Tibial artery (tissue), 4 donors: ENCODE measurements around the gene GDF15.

ENCODE experiments used
- DNase-seq, 2 donors: peaks; one replicate each; pipeline ENCODE4 v3.0.0-alpha.2; 2019
- H3K27ac ChIP-seq, 2 donors: fragments of 200-600 bp; sonication (generic) in 1 of 2; 1 replicate in 1 of 2; 2 replicates in 1 of 2; pipeline ENCODE4 v1.5.1; 2018 to 2019; ENCODE audit warnings: mild to moderate bottlenecking in 1 of 2
- H3K27me3 ChIP-seq, 2 donors: fragments of 200-600 bp; sonication (generic) in 1 of 2; one replicate each; pipeline versions ENCODE4 v1.5.1 to v1.6.0; 2016 to 2019
- H3K36me3 ChIP-seq, 3 donors: fragments of 200-600 bp; sonication (generic) in 2 of 3; one replicate each; pipeline ENCODE4 v1.5.1; 2016 to 2019; ENCODE audit warnings: mild to moderate bottlenecking in 2 of 3
- H3K4me1 ChIP-seq, 4 donors: fragments of 200-600 bp; sonication (generic) in 2 of 4; 1 replicate in 3 of 4; 2 replicates in 1 of 4; pipeline ENCODE4 v1.5.1; 2016 to 2019
- H3K4me3 ChIP-seq, 2 donors: fragments of 200-600 bp; sonication (generic) in 1 of 2; 1 replicate in 1 of 2; 2 replicates in 1 of 2; pipeline ENCODE4 v1.5.1; 2018 to 2019; ENCODE audit warnings: mild to moderate bottlenecking in 2 of 2
- H3K9me3 ChIP-seq, 3 donors: fragments of 200-600 bp; sonication (generic) in 1 of 3; one replicate each; pipeline ENCODE4 v1.5.1; 2016 to 2019
- CTCF ChIP-seq, 2 experiments: fragments of 200-600 bp in 1 of 2; fragments of 450-650 bp in 1 of 2; IDR thresholded peaks; one replicate each; pipeline ENCODE4 v1.5.1; 2017 to 2019; ENCODE audit warnings: antibody characterized with exemption in 2 of 2, mild to moderate bottlenecking in 1 of 2, moderate library complexity in 1 of 2
- intact Hi-C: fragments of 100-400 bp; cut with DNase I; formaldehyde crosslinking; loops from one replicate; pipeline ENCODE4 v1.15.0; 2023; ENCODE audit warnings: low total_unique reads

The GDF15 gene

GRCh38 chr19:18366021-18366435 lies 19.9 kb upstream of the GDF15 start:
- intact Hi-C loops, result no loop called here

GRCh38 chr19:18368504-18369222 lies 17.3 kb upstream of the GDF15 start:
- H3K9me3 ChIP-seq, result no peaks in the 10 kb centered on the region
- peaks cover 0 to 20% (median 10%) of the 10 kb centered on the region in 4 donors for H3K4me1 ChIP-seq
- peaks cover 0 to under 1% (median under 1%) of the 10 kb centered on the region in 3 donors for H3K36me3 ChIP-seq
- no peaks in the 10 kb centered on the region for H3K27me3 ChIP-seq
- TF ChIP-seq CTCF (IDR thresholded peaks at IDR 0.05), result no peak
- no peak overlapping the region for H3K4me3 ChIP-seq
- intact Hi-C loops, result no loop called here
- H3K27ac ChIP-seq, result no peak overlapping the region
- no peak for DNase-seq

More at GRCh38 chr19:18366021-18366435, 19.9 kb upstream of the GDF15 start:
- H3K9me3 ChIP-seq, result no peaks in the 10 kb centered on the region
- no peak for DNase-seq
- no peaks in the 10 kb centered on the region for H3K27me3 ChIP-seq
- peaks cover 0 to 23% (median 7%) of the 10 kb centered on the region in 3 donors for H3K36me3 ChIP-seq
- H3K4me1 ChIP-seq, result peaks cover 0 to 16% (median 9%) of the 10 kb centered on the region in 4 donors
- H3K4me3 ChIP-seq, result no peak overlapping the region
- H3K27ac ChIP-seq, result peak overlapping the region; percentile 49 to 70
- no peak for TF ChIP-seq CTCF (IDR thresholded peaks at IDR 0.05)

GRCh38 chr19:18373407-18373891 lies 12.5 kb upstream of the GDF15 start:
- H3K27ac ChIP-seq, result peak overlapping the region; percentile 69 to 71
- H3K4me3 ChIP-seq, result no peak overlapping the region
- DNase-seq, result no peak
- H3K27me3 ChIP-seq, result no peaks in the 10 kb centered on the region
- no peaks in the 10 kb centered on the region for H3K9me3 ChIP-seq
- intact Hi-C loops, result no loop called here
- peaks cover 3 to 23% (median 13%) of the 10 kb centered on the region in 4 donors for H3K4me1 ChIP-seq
- H3K36me3 ChIP-seq, result no peaks in the 10 kb centered on the region
- no peak for TF ChIP-seq CTCF (IDR thresholded peaks at IDR 0.05)

DNA sequence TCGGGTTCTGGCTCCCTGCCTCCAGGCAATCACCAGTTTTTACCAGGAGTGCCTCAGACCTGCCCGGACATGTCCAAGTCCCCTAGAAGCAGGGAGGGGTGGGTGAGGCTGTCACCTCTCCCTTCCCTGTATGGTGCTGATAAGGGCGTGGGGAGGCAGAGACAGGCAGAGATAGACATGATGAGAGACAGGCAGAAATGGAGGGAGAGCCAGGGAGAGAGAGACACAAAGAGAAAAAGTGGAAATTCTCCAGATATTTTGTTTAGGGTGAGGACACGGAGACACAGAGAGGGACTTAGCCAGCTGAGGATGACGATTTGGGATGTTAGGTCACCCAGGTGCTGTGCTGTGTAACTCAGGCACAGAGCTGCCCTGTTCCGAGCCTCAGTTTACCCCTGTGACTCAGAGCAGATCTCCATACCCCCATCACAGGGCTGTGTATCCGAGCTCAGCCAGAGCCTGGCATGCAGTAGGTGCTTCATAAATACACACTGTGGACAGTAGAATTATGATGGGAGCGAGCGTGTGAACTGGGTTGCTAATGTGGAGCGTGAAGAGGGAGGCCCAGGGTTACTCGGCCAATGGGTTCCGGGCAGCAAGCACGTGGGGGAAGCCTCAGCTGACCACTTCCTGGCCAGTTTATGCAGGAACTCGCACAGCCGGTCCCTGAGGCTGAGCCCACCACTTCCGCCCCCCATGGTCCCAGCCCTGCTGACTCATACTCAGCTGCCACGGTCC lies 11.9 kb upstream of the GDF15 start:
- H3K4me1 ChIP-seq, result peaks cover 3 to 26% (median 13%) of the 10 kb centered on the region in 4 donors
- no peak for TF ChIP-seq CTCF (IDR thresholded peaks at IDR 0.05)
- peak overlapping the region; percentile 69 to 71 for H3K27ac ChIP-seq
- intact Hi-C loops, result no loop called here
- H3K36me3 ChIP-seq, result no peaks in the 10 kb centered on the region
- no peaks in the 10 kb centered on the region for H3K9me3 ChIP-seq
- no peaks in the 10 kb centered on the region for H3K27me3 ChIP-seq
- DNase-seq, result peak; percentile 95 to 96
- H3K4me3 ChIP-seq, result no peak overlapping the region

DNA sequence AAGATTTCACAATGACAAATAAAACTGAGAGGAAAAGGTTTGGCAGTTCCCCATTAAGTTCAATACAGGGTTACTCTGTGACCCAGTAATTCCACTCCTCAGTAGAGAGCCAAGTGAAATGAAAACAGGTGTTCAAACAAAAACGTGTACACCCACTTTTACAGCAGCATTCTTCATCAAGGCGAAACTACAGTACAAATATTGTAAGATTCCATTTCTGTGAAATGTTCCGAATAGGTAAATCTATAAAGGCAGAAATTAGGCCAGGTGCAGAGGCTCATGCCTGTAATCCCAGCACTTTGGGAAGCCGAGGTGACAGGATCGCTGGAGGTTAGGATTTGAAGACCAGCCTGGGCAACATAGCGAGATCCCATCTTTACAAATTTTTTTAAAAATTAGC lies 8.9 kb upstream of the GDF15 start:
- no peak overlapping the region for H3K27ac ChIP-seq
- peaks cover 0 to 4% of the 10 kb centered on the region in 2 donors for H3K27me3 ChIP-seq
- H3K36me3 ChIP-seq, result no peaks in the 10 kb centered on the region
- intact Hi-C loops, result no loop called here
- no peak overlapping the region for H3K4me3 ChIP-seq
- TF ChIP-seq CTCF (IDR thresholded peaks at IDR 0.05), result no peak
- H3K9me3 ChIP-seq, result no peaks in the 10 kb centered on the region
- peaks cover 3 to 41% (median 13%) of the 10 kb centered on the region in 4 donors for H3K4me1 ChIP-seq
- no peak for DNase-seq
